Non-pigmented ciliary epithelial cell (primary cell): ENCODE results near the gene PRIMPOL.
"Not testable (repeated sequence)": the region's sequence is repeated elsewhere in the genome, so short reads cannot be mapped to it uniquely, and the experiment has no call there.

Source experiments
- DNase-seq: peaks from one replicate; pipeline ENCODE4 v3.0.0-alpha.2; 2010; ENCODE audit warnings: low read depth

Gene PRIMPOL

GRCh38 chr4:184649026-184649970, at the start of gene PRIMPOL, which contains the start of gene CASP3:
Gene PRIMPOL, plus strand, starts transcription at chr4:184649738. Its CDS starts 7,403 bp downstream, at chr4:184657141.
Gene CASP3, minus strand, starts transcription at chr4:184649447. Its CDS starts 10,994 bp downstream, at chr4:184638453.
- peak; percentile 52 for DNase-seq

- DNase-seq = not testable (repeated sequence)
These were observed 48.6 kb upstream of the PRIMPOL start for GRCh38 chr4:184600982-184601381.

GRCh38 chr4:184602857-184603256, 46.7 kb upstream of the PRIMPOL start:
- DNase-seq = not testable (repeated sequence)

GRCh38 chr4:184607429-184607828, 42.1 kb upstream of the PRIMPOL start:
- not testable (repeated sequence) for DNase-seq

GRCh38 chr4:184612074-184612473, 37.5 kb upstream of the PRIMPOL start:
- DNase-seq = no peak

- no peak for DNase-seq
These were observed 36.1 kb upstream of the PRIMPOL start for GRCh38 chr4:184613405-184613804.

- DNase-seq = no peak
These were observed 35.0 kb upstream of the PRIMPOL start for GRCh38 chr4:184614509-184614908.

- not testable (repeated sequence) for DNase-seq
These were observed 33.4 kb upstream of the PRIMPOL start for GRCh38 chr4:184616168-184616567.

GRCh38 chr4:184616633-184617551, 32.6 kb upstream of the PRIMPOL start:
- no peak for DNase-seq

GRCh38 chr4:184617600-184618196, 31.8 kb upstream of the PRIMPOL start:
- no peak for DNase-seq

GRCh38 chr4:184620212-184620867, 29.2 kb upstream of the PRIMPOL start:
- DNase-seq = no peak

- DNase-seq = no peak
These were observed 28.0 kb upstream of the PRIMPOL start for GRCh38 chr4:184621518-184621917.

- not testable (repeated sequence) for DNase-seq
These were observed 25.0 kb upstream of the PRIMPOL start for GRCh38 chr4:184624504-184624903.

- DNase-seq = no peak
These were observed 24.5 kb upstream of the PRIMPOL start for GRCh38 chr4:184624972-184625554.

- DNase-seq = not testable (repeated sequence)
These were observed 23.5 kb upstream of the PRIMPOL start for GRCh38 chr4:184625783-184626596.

- DNase-seq = no peak
These were observed 21.4 kb upstream of the PRIMPOL start for GRCh38 chr4:184628103-184628502.

- no peak for DNase-seq
These were observed 16.7 kb upstream of the PRIMPOL start for GRCh38 chr4:184632842-184633241.

GRCh38 chr4:184635381-184635780, 14.2 kb upstream of the PRIMPOL start:
- no peak for DNase-seq

- DNase-seq = no peak
These were observed 13.4 kb upstream of the PRIMPOL start for GRCh38 chr4:184636144-184636543.

GRCh38 chr4:184636897-184637296, 12.6 kb upstream of the PRIMPOL start:
- DNase-seq = no peak
